Endometrial microvascular endothelial cells (primary cell): Measurements from ENCODE around the gene JMJD1C. TPM values are rescaled to one million over a fixed set of nuclear protein-coding genes. Genes with fewer than 3 reads are reported as not detected.
"Not testable (repeated sequence)": the region's sequence is repeated elsewhere in the genome, so short reads cannot be mapped to it uniquely, and the experiment has no call there.

Source experiments
- in situ Hi-C: cut with HindIII; loops from 2 replicates; pipeline ENCODE4 v1.10.0; 2017; ENCODE audit warnings: low sequenced_read_pairs, low pct_unique_long_range_greater_than_20kb; ENCODE audit errors: inconsistent ontology term
- total RNA-seq: library from RNA; depleted of rRNA; stranded (reverse); fragments of >200 nt; gene quantifications from one replicate; pipeline ENCODE4 v1.2.3, GENCODE V29; 2015; ENCODE audit errors: inconsistent ontology term

The JMJD1C gene, protein sequence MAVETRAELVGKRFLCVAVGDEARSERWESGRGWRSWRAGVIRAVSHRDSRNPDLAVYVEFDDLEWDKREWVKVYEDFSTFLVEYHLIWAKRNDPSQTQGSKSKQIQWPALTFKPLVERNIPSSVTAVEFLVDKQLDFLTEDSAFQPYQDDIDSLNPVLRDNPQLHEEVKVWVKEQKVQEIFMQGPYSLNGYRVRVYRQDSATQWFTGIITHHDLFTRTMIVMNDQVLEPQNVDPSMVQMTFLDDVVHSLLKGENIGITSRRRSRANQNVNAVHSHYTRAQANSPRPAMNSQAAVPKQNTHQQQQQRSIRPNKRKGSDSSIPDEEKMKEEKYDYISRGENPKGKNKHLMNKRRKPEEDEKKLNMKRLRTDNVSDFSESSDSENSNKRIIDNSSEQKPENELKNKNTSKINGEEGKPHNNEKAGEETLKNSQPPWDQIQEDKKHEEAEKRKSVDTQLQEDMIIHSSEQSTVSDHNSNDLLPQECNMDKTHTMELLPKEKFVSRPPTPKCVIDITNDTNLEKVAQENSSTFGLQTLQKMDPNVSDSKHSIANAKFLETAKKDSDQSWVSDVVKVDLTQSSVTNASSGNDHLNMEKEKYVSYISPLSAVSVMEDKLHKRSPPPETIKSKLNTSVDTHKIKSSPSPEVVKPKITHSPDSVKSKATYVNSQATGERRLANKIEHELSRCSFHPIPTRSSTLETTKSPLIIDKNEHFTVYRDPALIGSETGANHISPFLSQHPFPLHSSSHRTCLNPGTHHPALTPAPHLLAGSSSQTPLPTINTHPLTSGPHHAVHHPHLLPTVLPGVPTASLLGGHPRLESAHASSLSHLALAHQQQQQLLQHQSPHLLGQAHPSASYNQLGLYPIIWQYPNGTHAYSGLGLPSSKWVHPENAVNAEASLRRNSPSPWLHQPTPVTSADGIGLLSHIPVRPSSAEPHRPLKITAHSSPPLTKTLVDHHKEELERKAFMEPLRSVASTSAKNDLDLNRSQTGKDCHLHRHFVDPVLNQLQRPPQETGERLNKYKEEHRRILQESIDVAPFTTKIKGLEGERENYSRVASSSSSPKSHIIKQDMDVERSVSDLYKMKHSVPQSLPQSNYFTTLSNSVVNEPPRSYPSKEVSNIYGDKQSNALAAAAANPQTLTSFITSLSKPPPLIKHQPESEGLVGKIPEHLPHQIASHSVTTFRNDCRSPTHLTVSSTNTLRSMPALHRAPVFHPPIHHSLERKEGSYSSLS (N-terminal part only)
- 82.5 TPM for total RNA-seq

DNA sequence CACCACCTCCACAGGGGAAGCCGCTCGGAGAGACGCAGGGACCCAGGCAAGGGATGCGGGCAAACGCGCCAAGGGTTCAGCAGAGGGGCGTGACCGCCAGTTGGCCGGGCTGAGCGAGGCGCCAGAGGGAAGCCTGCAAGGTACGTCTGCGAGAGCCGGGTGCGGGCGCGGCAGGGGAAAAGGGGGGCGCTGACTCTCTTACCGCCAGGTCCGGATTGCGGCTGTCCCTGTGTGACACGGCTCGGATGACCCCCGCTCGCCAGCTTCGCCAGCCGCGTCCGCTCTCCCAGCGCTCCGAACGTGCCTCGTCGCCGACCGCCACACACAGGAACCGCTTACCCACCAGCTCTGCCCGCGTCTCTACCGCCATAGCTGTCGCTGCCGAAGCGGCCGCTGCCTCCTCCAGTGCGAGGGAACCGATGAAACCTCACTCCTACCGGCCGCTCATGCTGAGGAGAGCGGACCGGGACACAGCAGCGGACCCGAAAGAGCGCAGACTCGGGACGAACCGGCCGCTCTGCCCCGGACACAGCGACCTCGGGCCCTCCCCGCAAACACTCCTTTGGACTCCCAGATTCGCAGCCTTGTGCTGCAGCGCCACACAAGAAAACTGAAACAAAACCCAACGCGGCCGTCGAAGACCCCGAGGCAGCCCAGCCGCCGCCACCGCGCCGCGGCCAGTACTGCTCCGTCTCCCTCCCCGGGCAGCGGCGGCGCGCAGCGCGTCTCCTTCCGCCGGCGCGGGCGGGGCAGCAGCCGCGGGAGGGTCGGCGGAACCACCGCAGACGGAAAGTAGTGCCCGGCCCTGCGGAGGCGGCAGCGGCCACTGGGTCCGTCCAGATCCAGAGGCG, at the start of gene JMJD1C:
Gene JMJD1C, minus strand, starts transcription at position 685 of the 851 bp plus-strand sequence. Its CDS starts 315 bp downstream, at position 370.
- in situ Hi-C loops: no loop called here

DNA sequence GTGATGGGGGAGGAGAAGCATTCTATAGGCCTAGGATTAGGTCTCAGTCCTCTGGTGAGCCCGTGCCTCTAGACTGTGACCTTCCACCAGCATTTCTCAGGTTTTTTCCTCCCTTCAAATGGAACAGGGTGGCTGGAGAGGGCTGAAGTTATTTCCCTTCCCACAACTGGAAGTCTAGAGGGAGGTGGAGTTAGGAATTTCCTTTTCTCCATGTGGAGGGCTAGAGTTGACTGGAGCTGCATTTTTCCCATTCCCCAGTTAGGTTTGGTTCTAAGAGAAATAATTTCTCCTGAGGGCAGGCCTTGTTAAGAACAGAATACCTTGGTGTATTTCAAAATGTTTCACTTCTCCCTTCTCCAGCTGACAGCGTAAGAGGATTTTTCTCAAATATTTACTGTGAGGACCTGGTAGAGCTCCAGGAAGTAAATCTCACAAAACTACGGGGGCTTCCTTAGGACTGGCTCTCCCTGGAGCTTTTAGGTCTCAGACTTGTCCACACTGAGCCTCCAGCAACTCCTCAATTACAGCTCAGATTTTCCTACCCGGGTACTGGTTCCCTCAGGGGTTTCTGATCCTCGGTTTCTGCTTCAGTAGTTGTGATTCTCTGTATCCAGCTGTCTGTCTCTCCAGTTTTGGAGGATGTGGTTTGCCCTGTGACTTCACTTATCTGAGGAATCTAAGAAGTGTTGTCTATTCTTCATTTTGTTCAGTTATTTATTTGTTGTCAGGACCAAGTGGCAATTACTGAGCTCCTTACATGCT, 49.4 kb upstream of the JMJD1C start:
- in situ Hi-C loops: loop anchor here (25.0 kb wide), 2 partner anchors 97 to 197 kb away; no protein-coding TSS in a partner anchor

DNA sequence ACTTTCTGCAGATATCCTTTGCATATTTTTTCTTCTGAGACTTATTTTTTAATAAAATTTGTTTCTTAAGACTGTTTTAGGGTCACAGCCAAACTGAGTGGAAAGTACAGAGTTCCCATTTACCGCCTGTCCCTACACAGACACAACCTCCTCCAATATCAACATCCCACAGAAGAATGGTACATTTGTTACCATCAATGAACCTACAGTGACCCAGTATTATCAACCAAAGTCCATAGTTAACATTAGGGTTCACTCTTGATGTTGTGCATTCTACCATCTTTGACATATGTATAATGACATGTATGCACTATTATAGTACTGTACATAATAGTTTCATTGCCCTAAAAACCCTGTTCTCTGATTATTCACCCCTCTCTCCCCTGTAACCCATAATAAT, 40.8 kb upstream of the JMJD1C start:
- in situ Hi-C loops: loop anchor here (25.0 kb wide), 2 partner anchors 106 to 206 kb away; no protein-coding TSS in a partner anchor

DNA sequence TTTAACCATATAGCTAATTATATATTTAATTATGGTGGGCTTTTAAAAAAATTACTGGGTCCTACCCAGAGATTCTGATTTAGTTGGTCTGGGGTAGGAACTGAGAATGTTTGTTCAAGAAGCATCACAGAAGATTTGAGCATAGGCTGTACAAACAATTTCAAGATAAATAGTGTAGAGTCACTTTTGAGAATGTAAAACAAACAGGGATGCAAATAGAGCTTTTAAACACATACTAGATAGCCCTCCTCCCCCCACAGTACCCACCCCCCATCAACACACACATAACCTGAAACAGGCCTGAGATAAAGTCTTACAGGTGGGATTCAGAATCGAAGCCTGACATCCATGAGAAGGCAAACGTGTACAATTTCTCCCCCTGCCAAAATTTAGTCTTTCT, 39.8 kb upstream of the JMJD1C start:
- in situ Hi-C loops: loop anchor here (25.0 kb wide), 2 partner anchors 107 to 207 kb away; no protein-coding TSS in a partner anchor

- in situ Hi-C loops: loop anchor here (25.0 kb wide), 2 partner anchors 108 to 208 kb away; no protein-coding TSS in a partner anchor
Measured at GRCh38 chr10:63504145-63504881, 38.5 kb upstream of the JMJD1C start.

- in situ Hi-C loops: loop anchor here (25.0 kb wide), 2 partner anchors 109 to 209 kb away; no protein-coding TSS in a partner anchor
Measured at GRCh38 chr10:63503395-63503794, 37.6 kb upstream of the JMJD1C start.

DNA sequence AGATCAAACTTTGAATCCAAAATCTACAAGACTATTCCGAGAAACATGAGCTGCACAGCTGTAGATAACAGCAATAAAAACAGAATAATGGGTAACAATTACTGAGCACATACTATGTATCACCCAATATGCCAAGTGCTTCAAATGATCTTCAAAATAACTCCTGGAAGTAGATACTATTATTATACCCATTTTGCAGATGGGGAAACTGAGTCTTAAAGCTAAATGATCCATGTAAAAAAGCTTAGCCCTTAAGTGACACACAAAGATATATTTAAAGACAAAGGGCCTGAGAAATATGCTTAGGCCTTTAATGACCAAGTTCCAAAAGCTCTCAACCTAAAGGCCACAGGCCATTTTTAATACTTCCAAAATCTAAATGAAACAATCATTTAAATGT, 37.1 kb upstream of the JMJD1C start:
- in situ Hi-C loops: loop anchor here (25.0 kb wide), 2 partner anchors 109 to 209 kb away; no protein-coding TSS in a partner anchor

- in situ Hi-C loops: loop anchor here (25.0 kb wide), 2 partner anchors 110 to 210 kb away; no protein-coding TSS in a partner anchor
Measured at GRCh38 chr10:63501954-63502353, 36.2 kb upstream of the JMJD1C start.

GRCh38 chr10:63500551-63500950, 34.8 kb upstream of the JMJD1C start:
- in situ Hi-C loops: loop anchor here (25.0 kb wide), 2 partner anchors 112 to 212 kb away; no protein-coding TSS in a partner anchor

- in situ Hi-C loops: no loop called here
Measured at GRCh38 chr10:63498665-63499064, 32.9 kb upstream of the JMJD1C start.

GRCh38 chr10:63497321-63497720, 31.5 kb upstream of the JMJD1C start:
- in situ Hi-C loops: no loop called here

DNA sequence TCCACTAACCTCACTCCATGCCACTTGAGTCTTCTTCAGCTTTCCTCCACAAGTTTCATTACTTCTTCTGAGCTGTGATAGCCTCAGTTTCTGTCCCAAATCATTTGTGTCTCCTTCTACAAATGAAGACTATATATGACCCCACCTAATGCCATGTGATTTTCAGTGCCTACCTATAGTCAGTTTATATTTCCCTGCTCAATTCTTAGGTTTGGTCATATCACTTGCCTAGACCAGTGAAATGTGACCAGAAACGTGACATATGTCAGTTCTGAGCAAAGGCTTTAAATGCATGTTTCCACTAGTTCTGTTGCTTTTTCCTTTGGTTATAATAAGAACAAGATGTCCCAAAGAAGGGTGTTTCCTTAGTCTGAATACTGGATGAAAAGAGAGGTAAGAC, 30.8 kb upstream of the JMJD1C start:
- in situ Hi-C loops: no loop called here

DNA sequence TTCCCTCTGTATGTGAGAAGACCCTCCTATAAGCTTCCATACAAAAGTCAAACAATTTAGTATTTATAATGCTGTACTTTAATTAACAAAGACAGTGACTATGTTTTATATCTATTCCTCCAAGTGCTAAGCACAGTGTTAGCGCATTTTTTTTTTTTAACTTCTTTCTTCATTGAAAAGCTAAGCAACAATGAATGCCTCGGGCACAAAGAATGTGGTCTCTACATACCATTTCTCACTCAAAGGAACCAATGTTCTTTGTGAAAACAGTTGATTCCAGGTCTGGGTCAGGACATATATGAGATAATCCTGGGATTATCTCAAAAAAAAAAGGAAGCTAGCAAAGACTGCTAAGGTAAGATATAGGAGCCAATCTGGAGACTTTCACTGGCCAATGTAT, 29.2 kb upstream of the JMJD1C start:
- in situ Hi-C loops: no loop called here

GRCh38 chr10:63493004-63493403, 27.2 kb upstream of the JMJD1C start:
- in situ Hi-C loops: no loop called here

DNA sequence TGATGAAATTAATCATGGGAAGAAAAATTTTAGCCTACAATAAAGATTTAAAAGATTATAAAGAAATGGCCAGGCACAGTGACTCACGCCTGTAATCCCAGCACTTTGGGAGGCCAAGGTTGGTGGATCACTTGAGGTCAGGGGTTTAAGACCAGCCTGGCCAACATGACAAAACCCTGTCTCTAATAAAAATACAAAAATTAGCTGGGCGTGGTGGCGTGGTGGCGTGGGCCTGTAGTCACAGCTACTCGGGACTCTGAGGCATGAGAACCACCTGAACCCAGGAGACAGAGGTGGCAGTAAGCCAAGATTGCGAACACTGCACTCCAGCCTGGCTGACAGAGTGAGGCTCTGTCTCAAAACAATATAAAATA, 26.5 kb upstream of the JMJD1C start:
- in situ Hi-C loops: not testable (repeated sequence)

DNA sequence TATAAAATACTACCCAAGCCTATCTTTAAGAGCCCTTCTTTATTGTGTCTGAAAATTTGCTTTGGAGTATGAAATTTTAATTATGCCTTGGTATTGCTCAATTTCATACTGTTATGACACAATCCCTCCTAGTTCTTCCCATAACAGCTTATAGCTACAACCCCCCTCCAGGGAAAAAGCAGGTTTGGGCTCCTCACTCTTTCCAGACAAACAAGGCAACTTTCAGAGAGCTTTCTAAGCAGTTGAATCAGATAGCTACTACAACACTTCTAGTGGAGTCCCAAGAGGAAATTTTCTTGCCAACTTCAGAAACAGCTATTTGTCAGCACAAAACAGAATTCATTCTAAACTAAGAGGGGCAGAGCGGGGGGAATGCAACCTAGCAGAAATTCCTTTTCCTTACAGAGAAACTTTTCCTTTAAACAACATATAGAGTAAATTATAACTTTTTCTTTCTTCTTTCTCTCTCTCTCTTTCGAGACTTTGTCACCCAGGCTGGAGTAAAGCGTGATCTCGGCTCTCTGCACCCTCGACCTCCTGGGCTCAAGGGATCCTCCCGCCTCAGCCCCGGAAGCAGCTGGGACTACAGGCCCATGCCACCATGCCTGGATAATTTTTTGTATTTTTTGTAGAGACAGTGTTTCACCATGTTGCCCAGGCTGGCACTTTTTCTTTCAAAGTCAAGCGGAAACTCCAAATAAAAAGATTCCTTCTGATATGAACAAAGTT, 26.0 kb upstream of the JMJD1C start:
- in situ Hi-C loops: no loop called here
